Measurements from ENCODE around the gene ADGRL3.

Gene ADGRL3

GRCh38 chr4:61173799-61174198, 26.3 kb upstream of the ADGRL3 start:
- no peak overlapping the region for H3K4me2 ChIP-seq

GRCh38 chr4:61175495-61175894, 24.6 kb upstream of the ADGRL3 start:
- H3K36me3 ChIP-seq (ENCODE audit: insufficient read depth) = no peaks in the 10 kb centered on the region
- H3K9ac ChIP-seq = no peak overlapping the region
- no peaks in the 10 kb centered on the region for H3K27me3 ChIP-seq (ENCODE audit: insufficient read depth, low read depth)
- H4K20me1 ChIP-seq (ENCODE audit: insufficient read depth) = no peaks in the 10 kb centered on the region
- H3K4me1 ChIP-seq (ENCODE audit: low read depth, poor library complexity, severe bottlenecking) = no peaks in the 10 kb centered on the region
- no peaks in the 10 kb centered on the region for H3K79me2 ChIP-seq (ENCODE audit: insufficient read depth, low read depth)
- H2AFZ ChIP-seq (ENCODE audit: low read depth) = no peak overlapping the region
- H3K4me2 ChIP-seq = no peak overlapping the region
- no peak overlapping the region for H3K27ac ChIP-seq
- TF ChIP-seq CTCF (conservative IDR thresholded peaks at IDR 0.05; ENCODE audit: low read depth, low read length) = no peak
- no peak overlapping the region for H3K4me3 ChIP-seq (IDR thresholded peaks at IDR 0.05; ENCODE audit: insufficient read depth, low read depth, low read length)

More at GRCh38 chr4:61173799-61174198, 26.3 kb upstream of the ADGRL3 start:
- no peak overlapping the region for H3K9ac ChIP-seq
- H3K36me3 ChIP-seq (ENCODE audit: insufficient read depth) = no peaks in the 10 kb centered on the region
- H3K79me2 ChIP-seq (ENCODE audit: insufficient read depth, low read depth) = no peaks in the 10 kb centered on the region
- H3K4me3 ChIP-seq (IDR thresholded peaks at IDR 0.05; ENCODE audit: insufficient read depth, low read depth, low read length) = no peak overlapping the region
- no peaks in the 10 kb centered on the region for H4K20me1 ChIP-seq (ENCODE audit: insufficient read depth)
- H3K4me1 ChIP-seq (ENCODE audit: low read depth, poor library complexity, severe bottlenecking) = no peaks in the 10 kb centered on the region
- H3K27me3 ChIP-seq (ENCODE audit: insufficient read depth, low read depth) = no peaks in the 10 kb centered on the region
- no peak overlapping the region for H2AFZ ChIP-seq (ENCODE audit: low read depth)
- H3K27ac ChIP-seq = no peak overlapping the region
- TF ChIP-seq CTCF (conservative IDR thresholded peaks at IDR 0.05; ENCODE audit: low read depth, low read length) = no peak

- no peak overlapping the region for H3K4me3 ChIP-seq (IDR thresholded peaks at IDR 0.05; ENCODE audit: insufficient read depth, low read depth, low read length)
- TF ChIP-seq CTCF (conservative IDR thresholded peaks at IDR 0.05; ENCODE audit: low read depth, low read length) = no peak
These were observed 22.8 kb upstream of the ADGRL3 start for GRCh38 chr4:61177367-61177766.

GRCh38 chr4:61180405-61180804, 19.7 kb upstream of the ADGRL3 start:
- H2AFZ ChIP-seq (ENCODE audit: low read depth) = no peak overlapping the region
- no peaks in the 10 kb centered on the region for H3K79me2 ChIP-seq (ENCODE audit: insufficient read depth, low read depth)
- no peaks in the 10 kb centered on the region for H4K20me1 ChIP-seq (ENCODE audit: insufficient read depth)
- no peak overlapping the region for H3K4me2 ChIP-seq
- no peak for TF ChIP-seq CTCF (conservative IDR thresholded peaks at IDR 0.05; ENCODE audit: low read depth, low read length)
- no peaks in the 10 kb centered on the region for H3K27me3 ChIP-seq (ENCODE audit: insufficient read depth, low read depth)
- no peak overlapping the region for H3K27ac ChIP-seq
- no peak overlapping the region for H3K4me3 ChIP-seq (IDR thresholded peaks at IDR 0.05; ENCODE audit: insufficient read depth, low read depth, low read length)
- no peaks in the 10 kb centered on the region for H3K36me3 ChIP-seq (ENCODE audit: insufficient read depth)
- H3K9ac ChIP-seq = no peak overlapping the region
- no peaks in the 10 kb centered on the region for H3K4me1 ChIP-seq (ENCODE audit: low read depth, poor library complexity, severe bottlenecking)

More at GRCh38 chr4:61177367-61177766, 22.8 kb upstream of the ADGRL3 start:
- Histone ChIP-seq H3K36me3 (ENCODE audit: insufficient read depth) (no peaks in the 10 kb centered on the region), H4K20me1 (ENCODE audit: insufficient read depth) (no peaks in the 10 kb centered on the region), H3K27me3 (ENCODE audit: insufficient read depth, low read depth) (no peaks in the 10 kb centered on the region), H3K4me1 (ENCODE audit: low read depth, poor library complexity, severe bottlenecking) (no peaks in the 10 kb centered on the region), H3K27ac (no peak overlapping the region), H3K79me2 (ENCODE audit: insufficient read depth, low read depth) (no peaks in the 10 kb centered on the region), H3K9ac (no peak overlapping the region), H2AFZ (ENCODE audit: low read depth) (no peak overlapping the region), H3K4me2 (no peak overlapping the region)
